B cell (primary cell): ENCODE results near the gene EXOSC10. TPM values are rescaled to one million over a fixed set of nuclear protein-coding genes. Genes with fewer than 3 reads are reported as not detected.

ENCODE experiments used
- ATAC-seq: fragments of 200-7000 bp; cut with Tn5 transposase; one replicate; pipeline ENCODE4 v1.10.0; 2021; ENCODE audit warnings: low read depth, mild to moderate bottlenecking, moderate number of reproducible peaks, moderate library complexity
- CTCF ChIA-PET: fragments of 350-600 bp; sonication (Branson Sonifier 250); formaldehyde crosslinking; loops from one replicate; lab custom pipeline; 2021; ENCODE audit warnings: antibody characterized with exemption, inconsistent platforms; lab: Charles Lee
- POLR2A ChIA-PET: fragments of 350-600 bp; sonication (Branson Sonifier 250); formaldehyde crosslinking; loops from one replicate; lab custom pipeline; 2021; ENCODE audit warnings: antibody characterized with exemption; lab: Charles Lee
- DNase-seq: peaks from one replicate; pipeline ENCODE4 v3.0.0; 2013
- H2AFZ ChIP-seq: 2 replicates; pipeline ENCODE4 v1.6.1; 2012; ENCODE audit warnings: mild to moderate bottlenecking, low read depth, low read length; ENCODE audit not compliant: insufficient read depth, poor library complexity, severe bottlenecking
- H3K27ac ChIP-seq, 2 donors: 1 replicate in 1 of 2; 2 replicates in 1 of 2; pipeline ENCODE4 v1.5.1; 2012 to 2013; ENCODE audit warnings: low read length in 2 of 2, mild to moderate bottlenecking in 2 of 2, moderate library complexity in 1 of 2
- H3K27me3 ChIP-seq, 4 experiments: fragments of 200-600 bp in 1 of 4; sonication (generic) in 1 of 4; replicated peaks in 1 of 4; 1 replicate in 2 of 4; 2 replicates in 2 of 4; pipeline versions ENCODE4 v1.6.1 to v1.7.0; 2013 to 2016; ENCODE audit warnings: low read length in 3 of 4, mild to moderate bottlenecking in 2 of 4, mixed read lengths in 1 of 4, moderate library complexity in 1 of 4; ENCODE audit not compliant: insufficient read depth in 4 of 4, control insufficient read depth in 3 of 4; ENCODE audit errors: control extremely low read depth in 1 of 4
- H3K36me3 ChIP-seq, 2 experiments: replicated peaks in 1 of 2; 1 replicate in 1 of 2; 2 replicates in 1 of 2; pipeline versions ENCODE4 v1.6.1 to v1.7.1; 2013; ENCODE audit warnings: low read length in 1 of 2; ENCODE audit not compliant: insufficient read depth in 2 of 2, control insufficient read depth in 1 of 2; ENCODE audit errors: control extremely low read depth in 1 of 2, extremely low read depth in 1 of 2
- H3K4me1 ChIP-seq, 2 donors: fragments of 200-600 bp in 1 of 2; sonication (generic) in 1 of 2; 1 replicate in 1 of 2; 2 replicates in 1 of 2; pipeline versions ENCODE4 v1.5.1 to v1.6.1; 2013 to 2017; ENCODE audit warnings: low read length in 2 of 2; ENCODE audit not compliant: control insufficient read depth in 2 of 2, insufficient read depth in 2 of 2
- H3K4me2 ChIP-seq: replicated peaks from 2 replicates; pipeline ENCODE3; 2012; ENCODE audit warnings: mild to moderate bottlenecking, low read depth, low read length; ENCODE audit not compliant: poor library complexity, severe bottlenecking
- H3K4me3 ChIP-seq, 5 experiments: fragments of 200-600 bp in 1 of 5; sonication (generic) in 1 of 5; 1 replicate in 3 of 5; 2 replicates in 2 of 5; pipeline versions ENCODE4 v1.5.1 to v1.7.0; 2011 to 2016; ENCODE audit warnings: low read length in 4 of 5, mild to moderate bottlenecking in 4 of 5, low read depth in 2 of 5, control low read depth in 1 of 5, moderate library complexity in 1 of 5; ENCODE audit not compliant: insufficient read depth in 1 of 5; ENCODE audit errors: control extremely low read depth in 1 of 5, extremely low read depth in 1 of 5
- H3K79me2 ChIP-seq: fragments of 200-600 bp; sonication (generic); one replicate; pipeline ENCODE4 v1.6.0; 2016; ENCODE audit warnings: low read length; ENCODE audit not compliant: control insufficient read depth, insufficient read depth
- H3K9ac ChIP-seq: fragments of 200-600 bp; sonication (generic); 2 replicates; pipeline ENCODE4 v1.6.1; 2017; ENCODE audit warnings: mild to moderate bottlenecking, low read length, moderate library complexity
- H3K9me3 ChIP-seq, 3 donors: one replicate each; pipeline versions ENCODE4 v1.6.1 to v1.7.1; 2013; ENCODE audit warnings: low read length in 2 of 3; ENCODE audit not compliant: control insufficient read depth in 2 of 3, insufficient read depth in 1 of 3; ENCODE audit errors: control extremely low read depth in 1 of 3
- H4K20me1 ChIP-seq: 2 replicates; pipeline ENCODE4 v1.6.0; 2012; ENCODE audit warnings: mild to moderate bottlenecking, low read length; ENCODE audit not compliant: insufficient read depth, control insufficient read depth, poor library complexity, severe bottlenecking
- H3K27ac Mint-ChIP-seq: one replicate; pipeline ENCODE4 v1.8.0; 2021; ENCODE audit warnings: mixed read lengths
- H3K27me3 Mint-ChIP-seq: one replicate; pipeline ENCODE4 v1.8.0; 2021; ENCODE audit warnings: mixed read lengths
- H3K4me1 Mint-ChIP-seq: one replicate; pipeline ENCODE4 v1.8.0; 2021; ENCODE audit warnings: mixed read lengths
- H3K4me3 Mint-ChIP-seq: one replicate; pipeline ENCODE4 v1.8.0; 2021; ENCODE audit warnings: mixed read lengths
- H3K9me3 Mint-ChIP-seq: one replicate; pipeline ENCODE4 v1.8.0; 2022; ENCODE audit warnings: mixed read lengths; ENCODE audit not compliant: insufficient read depth
- CTCF ChIP-seq: fragments of 200-600 bp; IDR thresholded peaks from one replicate; pipeline ENCODE4 v1.8.0; 2022; ENCODE audit warnings: antibody characterized with exemption, mild to moderate bottlenecking
- EZH2 ChIP-seq: IDR thresholded peaks from 2 replicates; pipeline ENCODE4 v1.6.1; 2012; ENCODE audit warnings: borderline replicate concordance, low read depth, mild to moderate bottlenecking, moderate library complexity, low read length; ENCODE audit not compliant: insufficient read depth, poor library complexity, severe bottlenecking
- WGBS: methylation state at CpG from one replicate; pipeline ENCODE4 v1.1.5; 2013; ENCODE audit warnings: missing lambda C conversion rate; ENCODE audit not compliant: insufficient coverage; 5-methylcytosine and 5-hydroxymethylcytosine counted together
- intact Hi-C: fragments of 100-400 bp; cut with micrococcal nuclease; formaldehyde crosslinking; loops from one replicate; pipeline ENCODE4 v1.10.0; 2022
- polyA plus RNA-seq: library from polyadenylated mRNA; depleted of rRNA; stranded (reverse); fragments of >200 nt; gene quantifications from 2 replicates; pipeline ENCODE4 v1.2.3, GENCODE V29; 2012
- total RNA-seq, 2 donors: library from RNA; stranded (reverse); fragments of 120-200 nt in 1 of 2; gene quantifications; 1 replicate in 1 of 2; 2 replicates in 1 of 2; pipeline versions ENCODE4 v1.2.3 to v1.2.4, GENCODE V29; 2013 to 2022

EXOSC10 gene
- total and polyA plus RNA-seq, 2 donors (not counting 1 experiment from before 2014, with no cell fraction given), result 83.4 to 119 TPM

GRCh38 chr1:11070876-11071275 is 28.8 kb downstream of the EXOSC10 start:
- H2AFZ ChIP-seq, result no peak overlapping the region
- ChIA-PET POLR2A (no interaction called here), CTCF (interaction anchor here (0.7 to 2.9 kb wide), 3 partner anchors 33 to 579 kb away, joined by 3 to 14 read pairs (median 8); no protein-coding TSS in a partner anchor)
- no peak overlapping the region for H3K4me3 ChIP-seq
- H3K4me1 ChIP-seq, result no peaks in the 10 kb centered on the region
- peaks cover 0 to 83% of the 10 kb centered on the region in 2 experiments for H3K36me3 ChIP-seq
- no peaks in the 10 kb centered on the region for H3K79me2 ChIP-seq
- no peak overlapping the region for H3K4me2 ChIP-seq
- 97% methylated on average over 6 of the region's 11 CpGs for WGBS
- Mint-ChIP-seq H3K27me3 (no peaks in the 10 kb centered on the region), H3K4me1 (peaks cover 4% of the 10 kb centered on the region), H3K9me3 (no peaks in the 10 kb centered on the region), H3K4me3 (no peak overlapping the region), H3K27ac (no peak overlapping the region)
- TF ChIP-seq EZH2, result no peak
- TF ChIP-seq CTCF, result no peak
- intact Hi-C loops, result no loop called here
- no peaks in the 10 kb centered on the region for H4K20me1 ChIP-seq
- no peak for DNase-seq
- no peak for ATAC-seq
- H3K27ac ChIP-seq, result no peak overlapping the region
- H3K9me3 ChIP-seq, result no peaks in the 10 kb centered on the region
- no peaks in the 10 kb centered on the region for H3K27me3 ChIP-seq
- H3K9ac ChIP-seq, result no peak overlapping the region

GRCh38 chr1:11068600-11069473 is 30.8 kb downstream of the EXOSC10 start:
- H3K27me3 Mint-ChIP-seq, result no peaks in the 10 kb centered on the region
- Histone ChIP-seq H3K27me3 (no peaks in the 10 kb centered on the region), H3K4me2 (no peak overlapping the region), H3K36me3 (peaks cover 4 to 67% of the 10 kb centered on the region in 2 experiments), H4K20me1 (no peaks in the 10 kb centered on the region), H3K4me3 (no peak overlapping the region), H3K79me2 (no peaks in the 10 kb centered on the region), H3K9ac (no peak overlapping the region), H2AFZ (no peak overlapping the region), H3K9me3 (peaks cover 0 to 3% (median 0%) of the 10 kb centered on the region in 3 donors), H3K4me1 (no peaks in the 10 kb centered on the region), H3K27ac (no peak overlapping the region)
- ChIA-PET CTCF (interaction anchor here (1.2 to 1.6 kb wide), 2 partner anchors 31 to 44 kb away, joined by 3 to 8 read pairs; no protein-coding TSS in a partner anchor), POLR2A (no interaction called here)
- over 99% methylated on average over 15 of the region's 17 CpGs for WGBS
- H3K9me3 Mint-ChIP-seq, result no peaks in the 10 kb centered on the region
- TF ChIP-seq EZH2 (no peak), CTCF (no peak)
- H3K27ac Mint-ChIP-seq, result no peak overlapping the region
- intact Hi-C loops, result no loop called here
- ATAC-seq (no peak), DNase-seq (no peak)
- no peak overlapping the region for H3K4me3 Mint-ChIP-seq
- peaks cover 4% of the 10 kb centered on the region for H3K4me1 Mint-ChIP-seq
